ENCODE measurements around the gene DSG3.

DSG3 gene

GRCh38 chr18:31436825-31437224 lies 10.7 kb upstream of the DSG3 start:
- DNase-seq = no peak

GRCh38 chr18:31438402-31438801 lies 9.1 kb upstream of the DSG3 start:
- DNase-seq = no peak

- DNase-seq = no peak
Measured at GRCh38 chr18:31439807-31440325, 7.7 kb upstream of the DSG3 start.

GRCh38 chr18:31440787-31441186 lies 6.8 kb upstream of the DSG3 start:
- DNase-seq = no peak

GRCh38 chr18:31441493-31441892 lies 6.0 kb upstream of the DSG3 start:
- no peak for DNase-seq

GRCh38 chr18:31444142-31444541 lies 3.4 kb upstream of the DSG3 start:
- DNase-seq = no peak

- DNase-seq = no peak
Measured at GRCh38 chr18:31445908-31446307, 1.6 kb upstream of the DSG3 start.

GRCh38 chr18:31446854-31447253 lies 687 bp upstream of the DSG3 start:
- no peak for DNase-seq

- DNase-seq = no peak
Measured at GRCh38 chr18:31450409-31450808, 2.9 kb downstream of the DSG3 start.

- no peak for DNase-seq
Measured at GRCh38 chr18:31451625-31452024, 4.1 kb downstream of the DSG3 start.

- DNase-seq = no peak
Measured at GRCh38 chr18:31454066-31454708, 6.6 kb downstream of the DSG3 start.

GRCh38 chr18:31469629-31470028 lies 22.1 kb downstream of the DSG3 start:
- no peak for DNase-seq

- DNase-seq = no peak
Measured at GRCh38 chr18:31478688-31479087, 31.1 kb downstream of the DSG3 start.

- no peak for DNase-seq
Measured at GRCh38 chr18:31482051-31482450, 34.5 kb downstream of the DSG3 start.

- no peak for DNase-seq
Measured at GRCh38 chr18:31483396-31483795, 35.9 kb downstream of the DSG3 start.

GRCh38 chr18:31484461-31484860 lies 36.9 kb downstream of the DSG3 start:
- no peak for DNase-seq

- no peak for DNase-seq
Measured at GRCh38 chr18:31486165-31486564, 38.6 kb downstream of the DSG3 start.

GRCh38 chr18:31487246-31488015 lies 39.9 kb downstream of the DSG3 start:
- DNase-seq = no peak

GRCh38 chr18:31489311-31489710 lies 41.8 kb downstream of the DSG3 start:
- DNase-seq = no peak

- DNase-seq = no peak
Measured at GRCh38 chr18:31490387-31490786, 42.8 kb downstream of the DSG3 start.

GRCh38 chr18:31490833-31491232 lies 43.3 kb downstream of the DSG3 start:
- DNase-seq = no peak

- DNase-seq = no peak
Measured at GRCh38 chr18:31491586-31491985, 44.0 kb downstream of the DSG3 start.

- no peak for DNase-seq
Measured at GRCh38 chr18:31492671-31493070, 45.1 kb downstream of the DSG3 start.

- no peak for DNase-seq
Measured at GRCh38 chr18:31493171-31493570, 45.6 kb downstream of the DSG3 start.

GRCh38 chr18:31493941-31494340 lies 46.4 kb downstream of the DSG3 start:
- no peak for DNase-seq

All from NCI-H2081 (cell line).